Skin of body (tissue), 2 donors: ENCODE data around the gene ZNF524. TPM values are rescaled to one million over a fixed set of nuclear protein-coding genes. Genes with fewer than 3 reads are reported as not detected.
A peak's percentile ranks its signal among the peaks of the same experiment; 100 is the strongest.
"Not testable (repeated sequence)": the region's sequence is repeated elsewhere in the genome, so short reads cannot be mapped to it uniquely, and the experiment has no call there.

ENCODE experiments used
- DNase-seq: peaks from one replicate; lab custom pipeline; 2025; lab: John Stamatoyannopoulos, UW
- total RNA-seq: library from RNA; depleted of rRNA; stranded (reverse); fragments of >200 nt; gene quantifications from one replicate; pipeline ENCODE4 v1.2.3, GENCODE V29; 2014

The ZNF524 gene
- total RNA-seq: 6.4 TPM

- peak; percentile 97 for DNase-seq
These were observed at the start of gene ZNF524 for GRCh38 chr19:55599842-55600661. ZNF524 (plus strand) TSS chr19:55600288; CDS start chr19:55602113, 1,825 bp downstream.

GRCh38 chr19:55550321-55550650 is 49.8 kb upstream of the ZNF524 start:
- DNase-seq: no peak

GRCh38 chr19:55552206-55552605 is 47.9 kb upstream of the ZNF524 start:
- no peak for DNase-seq

GRCh38 chr19:55552620-55553019 is 47.5 kb upstream of the ZNF524 start:
- DNase-seq: no peak

GRCh38 chr19:55553217-55554182 is 46.6 kb upstream of the ZNF524 start:
- DNase-seq: no peak

GRCh38 chr19:55554302-55554701 is 45.8 kb upstream of the ZNF524 start:
- no peak for DNase-seq

- no peak for DNase-seq
These were observed 45.3 kb upstream of the ZNF524 start for GRCh38 chr19:55554741-55555152.

- no peak for DNase-seq
These were observed 40.4 kb upstream of the ZNF524 start for GRCh38 chr19:55559684-55560083.

- no peak for DNase-seq
These were observed 36.8 kb upstream of the ZNF524 start for GRCh38 chr19:55563261-55563690.

GRCh38 chr19:55566823-55567222 is 33.3 kb upstream of the ZNF524 start:
- DNase-seq: no peak

GRCh38 chr19:55567708-55568328 is 32.3 kb upstream of the ZNF524 start:
- no peak for DNase-seq

- DNase-seq: not testable (repeated sequence)
These were observed 30.6 kb upstream of the ZNF524 start for GRCh38 chr19:55569477-55569876.

- not testable (repeated sequence) for DNase-seq
These were observed 26.2 kb upstream of the ZNF524 start for GRCh38 chr19:55573929-55574328.

- no peak for DNase-seq
These were observed 23.3 kb upstream of the ZNF524 start for GRCh38 chr19:55576746-55577145.

GRCh38 chr19:55578031-55578760 is 21.9 kb upstream of the ZNF524 start:
- DNase-seq: no peak

- no peak for DNase-seq
These were observed 21.0 kb upstream of the ZNF524 start for GRCh38 chr19:55578761-55579747.

- peak; percentile 24 for DNase-seq
These were observed 20.1 kb upstream of the ZNF524 start for GRCh38 chr19:55579766-55580621.

GRCh38 chr19:55580628-55581144 is 19.4 kb upstream of the ZNF524 start, which contains the start of gene ZNF579:
ZNF579 (minus strand) TSS chr19:55580848; CDS start chr19:55579639, 1,209 bp downstream.
- peak; percentile 90 for DNase-seq
